GM12892 (cell line): ENCODE results near the gene MPRIP.

Experiments
- POLR2A ChIP-seq: IDR thresholded peaks from 2 replicates; pipeline ENCODE4 v1.6.1; 2011; ENCODE audit warnings: low read depth, low read length, control low read depth
- POLR2AphosphoS5 ChIP-seq: IDR thresholded peaks from 2 replicates; pipeline ENCODE4 v1.6.1; 2011; ENCODE audit warnings: low read depth, low read length, control low read depth
- TAF1 ChIP-seq: IDR thresholded peaks from 2 replicates; pipeline ENCODE4 v1.6.1; 2011; ENCODE audit warnings: low read depth, mild to moderate bottlenecking, control low read depth, low read length, borderline replicate concordance

DNA sequence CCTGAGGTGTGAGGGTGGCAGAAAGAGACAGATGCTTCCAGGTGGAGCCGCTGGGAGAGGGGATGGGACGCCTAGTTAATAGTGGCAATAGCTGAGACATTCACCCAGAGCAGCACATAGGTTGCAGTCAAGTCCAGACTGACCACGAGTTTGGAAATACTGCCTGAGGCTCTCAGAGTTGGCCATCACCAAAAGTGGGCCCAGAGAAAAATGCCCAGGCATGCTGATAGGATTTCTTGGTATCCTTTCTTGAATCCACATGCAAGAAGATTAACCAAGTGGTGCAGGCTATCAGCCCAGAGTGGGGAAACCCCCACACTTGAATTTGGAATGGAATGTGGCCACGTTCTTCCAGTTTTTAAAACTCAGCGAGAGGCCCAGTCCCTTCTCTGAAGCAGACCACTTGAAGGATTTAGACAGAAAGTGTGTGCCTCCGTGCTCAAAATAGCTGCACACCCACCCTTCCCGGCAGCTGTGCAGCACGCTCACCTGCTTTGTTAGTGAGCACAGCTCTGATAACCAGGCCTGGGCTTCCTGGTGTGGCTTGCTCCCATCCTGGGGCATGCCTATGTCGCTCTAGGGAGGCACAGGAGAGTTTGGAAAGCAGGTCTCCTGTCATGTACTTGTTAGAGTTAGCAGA, 128.2 kb downstream of the MPRIP start:
- TF ChIP-seq POLR2AphosphoS5: no peak
- no peak for TF ChIP-seq TAF1
- TF ChIP-seq POLR2A: no peak
